Left renal cortex interstitium (tissue), 4 donors: ENCODE data around the gene IGBP1. TPM values are rescaled to one million over a fixed set of nuclear protein-coding genes. Genes with fewer than 3 reads are reported as not detected.
"Not testable (repeated sequence)": the region's sequence is repeated elsewhere in the genome, so short reads cannot be mapped to it uniquely, and the experiment has no call there.

Experiments
- DNase-seq, 4 donors: peaks; one replicate each; pipeline ENCODE4 v3.0.0-alpha.2; 2013; ENCODE audit warnings: low read depth in 4 of 4, low spot score in 2 of 4, missing footprints in 1 of 4
- polyA plus RNA-seq, 4 donors: library from polyadenylated mRNA; unstranded; fragments of 120-200 nt; gene quantifications; one replicate each; pipeline ENCODE4 v1.2.1, GENCODE V29; 2013; ENCODE audit not compliant: insufficient read length in 4 of 4

The IGBP1 gene
- polyA plus RNA-seq, 4 donors: 88.1 to 118 (median 98.3) TPM

DNA sequence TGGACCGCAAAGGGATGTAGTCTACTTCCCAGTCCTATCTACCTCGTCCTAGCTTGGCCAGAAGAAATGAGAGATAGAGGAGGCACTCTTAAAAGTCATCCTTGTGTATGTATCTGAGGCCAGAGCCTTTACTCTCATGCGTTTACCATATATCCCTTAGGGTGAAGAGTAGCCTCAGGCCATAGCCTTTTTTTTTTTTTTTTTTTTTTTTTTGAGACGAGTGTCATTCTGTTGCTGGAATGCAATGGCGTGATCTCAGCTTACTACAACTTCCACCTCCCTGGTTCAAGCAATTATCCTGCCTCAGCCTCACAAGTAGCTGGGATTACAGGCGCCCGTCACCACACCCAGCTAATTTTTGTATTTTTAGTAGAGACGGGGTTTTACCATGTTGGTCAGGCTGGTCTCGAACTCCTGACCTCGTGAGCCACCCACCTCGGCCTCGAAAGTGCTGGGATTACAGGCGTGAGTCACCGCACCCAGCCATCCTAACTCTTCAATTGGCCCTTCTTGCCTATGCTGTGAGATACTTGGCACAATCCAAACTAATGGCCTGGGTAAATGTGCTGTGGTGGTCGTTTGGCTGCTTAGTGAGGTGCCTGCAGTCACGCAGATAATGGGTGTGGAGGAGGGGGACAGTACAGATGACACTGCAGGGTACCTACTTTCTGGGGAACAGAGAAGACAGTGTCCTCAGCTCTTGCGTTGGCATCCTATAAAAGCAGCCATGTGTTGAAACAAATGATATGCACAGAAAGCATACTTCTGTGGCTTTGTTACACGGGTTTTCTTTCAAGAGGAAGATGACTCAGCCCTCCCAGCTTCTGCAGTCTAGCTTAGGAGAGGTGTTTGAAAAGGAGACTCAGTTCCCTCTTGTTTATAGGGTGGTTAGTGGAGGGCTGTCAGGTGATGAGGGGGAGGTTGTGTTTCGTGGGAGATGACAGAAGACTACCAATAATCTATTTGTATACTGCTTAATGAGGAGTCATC, 33.6 kb downstream of the IGBP1 start:
- DNase-seq: no peak

DNA sequence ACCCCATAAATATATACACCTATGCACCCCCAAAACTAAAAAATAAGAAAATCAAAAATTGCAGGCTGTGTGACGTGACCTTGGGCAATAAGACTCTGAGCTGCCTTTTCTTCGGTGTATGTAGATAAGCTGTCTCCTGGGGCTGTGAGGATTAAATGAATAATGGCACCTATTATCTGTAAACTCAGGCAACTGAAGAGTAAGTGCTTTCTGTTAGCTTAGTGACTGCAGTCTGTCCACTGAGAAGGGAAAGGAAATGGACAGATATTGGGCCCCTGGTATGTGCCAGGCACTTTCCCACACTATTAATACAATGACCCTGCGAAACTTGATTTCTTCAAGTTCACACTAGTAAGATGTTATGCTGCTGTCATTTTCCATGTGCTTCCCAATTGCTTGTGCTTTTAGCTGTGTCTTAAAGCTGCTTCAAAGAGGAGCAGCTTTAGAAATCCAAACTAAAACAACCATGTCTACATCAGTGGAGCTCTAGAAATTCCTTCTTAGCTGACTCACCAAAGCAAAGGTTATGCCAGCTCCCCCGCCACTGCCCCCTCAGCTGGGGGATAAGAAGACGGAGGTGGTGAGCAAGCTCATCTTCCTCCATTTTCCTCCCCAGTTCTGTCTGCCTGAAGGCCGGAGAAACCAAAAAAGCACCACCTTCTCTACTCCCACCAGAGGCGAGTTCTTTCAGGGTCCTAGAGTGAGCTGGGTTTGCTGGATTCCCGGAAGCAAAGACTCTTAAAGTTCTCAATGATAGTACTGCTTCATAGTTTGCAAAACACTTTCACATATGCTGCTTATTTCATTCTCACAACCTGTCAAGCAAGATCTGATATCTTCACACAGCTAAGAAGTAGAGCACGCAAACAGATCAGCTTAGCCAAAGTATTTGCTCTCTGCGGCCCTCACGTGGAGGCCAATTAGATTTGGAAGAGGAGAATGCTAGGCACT, 35.3 kb downstream of the IGBP1 start:
- DNase-seq: peak in 3 of 4 donors; percentile 11 to 13 (median 12)

GRCh38 chrX:70169281-70169680, 36.0 kb downstream of the IGBP1 start:
- no peak for DNase-seq

DNA sequence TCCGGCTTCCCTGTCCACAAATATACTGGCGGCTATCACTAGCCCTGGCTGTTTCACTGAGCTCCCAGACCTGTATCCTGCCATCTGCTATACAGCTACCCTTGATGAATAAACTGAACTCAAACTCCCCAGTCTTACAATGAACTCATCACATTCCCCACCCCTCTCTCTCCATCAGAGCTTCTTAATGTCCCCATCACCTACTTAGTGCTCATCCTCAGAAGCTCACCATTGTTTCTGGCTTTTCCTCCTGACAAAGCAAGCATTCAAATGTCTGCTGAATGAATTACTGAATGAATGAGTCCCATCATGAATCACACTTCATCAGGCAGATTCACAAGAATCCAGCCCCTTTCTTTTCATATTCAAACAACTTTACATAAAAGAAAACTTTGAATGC, 38.4 kb downstream of the IGBP1 start:
- no peak for DNase-seq

- DNase-seq: no peak
Measured at GRCh38 chrX:70172221-70172620, 39.0 kb downstream of the IGBP1 start.

DNA sequence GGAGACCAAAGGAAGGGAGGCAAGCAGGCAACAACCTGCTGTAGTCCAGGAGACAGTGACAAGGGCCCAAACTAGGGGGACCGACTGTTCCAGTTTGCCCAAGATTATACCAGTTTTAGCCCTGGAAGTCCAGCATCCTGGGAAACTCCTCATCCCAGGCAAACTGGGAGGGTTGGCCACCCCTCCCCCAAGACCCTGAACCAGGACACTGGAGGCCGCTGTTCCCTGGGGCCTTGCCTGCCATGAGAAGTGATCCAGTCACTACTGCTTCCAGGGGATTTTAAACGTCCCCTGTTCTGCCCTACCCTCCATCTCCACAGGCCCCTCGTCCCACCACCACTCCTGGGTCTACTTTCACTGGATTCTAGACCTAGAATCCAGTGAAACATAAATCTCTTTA, 39.7 kb downstream of the IGBP1 start:
- no peak for DNase-seq

GRCh38 chrX:70174754-70175153, 41.5 kb downstream of the IGBP1 start:
- no peak for DNase-seq

DNA sequence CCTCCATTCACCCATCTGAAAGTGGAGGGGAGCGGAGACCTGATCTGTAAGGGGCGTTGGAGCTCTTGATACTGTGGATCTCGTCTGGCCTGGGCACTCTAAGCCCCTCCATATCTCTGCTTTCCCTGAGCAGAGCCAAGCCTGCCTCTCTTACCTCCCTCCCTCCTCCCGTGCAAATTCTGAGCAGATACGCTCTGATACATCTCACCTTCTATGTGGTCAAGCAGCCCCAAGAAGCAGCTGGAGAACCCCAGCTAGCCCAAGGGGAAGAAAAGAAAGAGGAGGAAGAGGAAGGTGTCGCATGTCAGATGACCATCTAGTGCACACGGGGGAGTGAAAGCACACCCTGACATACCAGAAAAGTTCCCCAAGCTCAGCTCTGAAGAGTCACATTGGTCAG, 42.1 kb downstream of the IGBP1 start:
- DNase-seq: no peak

DNA sequence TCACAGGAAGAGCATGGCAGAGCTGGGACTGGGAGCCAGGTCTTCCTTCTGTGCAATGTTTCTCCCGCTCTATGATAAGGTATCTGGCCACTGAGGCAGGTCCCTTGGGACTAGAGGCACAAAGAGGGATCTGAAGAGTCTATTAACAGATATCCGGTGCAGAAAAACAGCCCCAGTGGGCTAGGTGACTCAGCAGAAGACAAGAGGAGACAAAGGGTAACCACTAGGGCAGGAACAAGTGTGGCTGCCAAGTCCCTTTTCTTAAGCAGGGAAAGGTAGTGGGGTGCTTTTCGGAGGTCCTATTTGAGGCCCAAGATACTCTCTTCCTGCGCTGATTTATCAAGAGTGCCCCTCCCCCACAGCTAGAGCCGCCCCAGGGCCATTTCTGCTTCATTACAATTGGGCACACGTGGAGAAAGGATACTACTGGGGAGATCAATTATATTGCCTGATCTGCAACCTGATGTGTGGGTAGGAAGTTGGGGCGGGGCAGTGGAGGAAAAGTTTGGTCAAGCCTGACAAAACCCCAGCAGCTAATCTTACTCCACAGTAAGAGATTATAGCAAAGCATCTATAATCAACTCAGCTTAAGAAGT, 43.8 kb downstream of the IGBP1 start, which contains the start of gene DGAT2L6:
Gene DGAT2L6, plus strand, starts transcription at position 546 of the 596 bp plus-strand sequence. CDS start 100 bp downstream, outside the sequence.
- no peak for DNase-seq

GRCh38 chrX:70183091-70183490, 49.8 kb downstream of the IGBP1 start:
- DNase-seq: no peak

DNA sequence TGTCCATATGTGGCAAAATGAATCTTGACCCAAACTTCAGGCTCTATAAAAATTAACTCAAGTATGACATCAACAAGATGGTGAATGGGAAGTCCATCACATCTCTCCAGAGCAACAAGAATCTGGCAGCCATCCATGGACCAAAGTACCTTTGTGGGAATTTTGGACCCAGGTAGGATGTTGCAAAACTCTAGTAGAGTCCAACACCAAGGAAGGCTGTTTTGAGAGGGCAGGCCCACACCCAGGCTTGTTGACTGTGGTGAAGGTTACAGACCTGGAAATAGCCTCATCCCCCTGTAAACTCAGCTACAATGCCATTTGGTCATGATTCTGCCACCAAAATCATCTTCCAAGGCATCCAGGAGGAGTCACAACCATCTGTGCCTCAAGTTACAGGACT, 57.0 kb downstream of the IGBP1 start:
- DNase-seq: no peak

DNA sequence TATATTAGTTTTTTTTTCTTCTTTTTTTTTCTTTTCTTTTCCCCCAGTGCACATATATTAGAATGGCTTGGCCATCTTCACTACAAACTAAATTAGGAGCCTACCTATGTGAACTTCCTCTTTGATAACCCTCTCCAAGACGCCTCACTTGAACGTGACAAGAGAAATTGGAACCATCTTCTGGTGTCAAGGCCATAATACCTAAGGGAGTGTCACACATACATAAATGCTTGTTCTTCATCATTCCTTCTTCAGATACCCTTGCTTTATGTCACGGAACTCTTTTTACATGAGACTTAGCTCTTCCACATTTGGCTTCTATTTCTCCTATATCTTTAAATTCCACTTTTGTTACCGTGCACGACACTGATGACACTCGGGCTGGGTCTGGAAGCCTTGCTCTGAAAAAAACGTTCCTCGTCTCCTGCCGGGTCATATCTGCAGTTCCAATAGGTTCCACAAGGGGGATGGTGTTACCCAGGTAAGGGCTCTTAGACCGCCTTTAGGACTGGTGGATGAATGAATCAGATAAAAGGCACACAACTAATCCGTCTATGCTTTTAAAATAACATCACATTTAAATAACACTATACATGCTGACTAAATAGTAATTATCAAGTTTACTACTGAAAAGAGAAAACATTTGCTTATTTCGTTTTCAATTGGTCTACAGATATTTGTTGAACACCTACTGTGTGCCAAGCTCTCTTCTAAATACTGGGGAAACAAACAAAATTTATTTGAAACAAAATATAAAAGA, 63.9 kb downstream of the IGBP1 start:
- peak in 1 of 4 donors; percentile 2 for DNase-seq

DNA sequence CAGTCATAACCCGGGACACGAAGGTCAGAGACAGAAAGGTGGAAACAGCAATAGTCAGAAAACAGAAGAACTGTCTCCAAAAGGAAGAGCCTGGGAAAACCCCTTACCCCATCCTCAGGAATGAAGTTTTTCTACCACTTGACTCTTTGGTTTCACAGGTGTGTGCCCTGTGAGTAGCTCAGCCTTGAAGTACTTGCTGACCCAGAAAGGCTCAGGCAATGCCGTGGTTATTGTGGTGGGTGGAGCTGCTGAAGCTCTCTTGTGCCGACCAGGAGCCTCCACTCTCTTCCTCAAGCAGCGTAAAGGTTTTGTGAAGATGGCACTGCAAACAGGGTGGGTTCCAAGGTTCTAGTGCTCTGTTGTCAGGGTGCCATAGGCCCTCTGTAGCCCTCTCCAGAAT, 68.5 kb downstream of the IGBP1 start:
- no peak for DNase-seq

GRCh38 chrX:70208479-70208878, 75.2 kb downstream of the IGBP1 start:
- no peak for DNase-seq

- DNase-seq: not testable (repeated sequence)
Measured at GRCh38 chrX:70209570-70209969, 76.3 kb downstream of the IGBP1 start.

Other genes with a start within 250 kb of the IGBP1 start
- gene AWAT2, start 83.5 kb upstream of the IGBP1 start, polyA plus RNA-seq: not detected
- under 1 TPM in 2 of 4 donors, not detected in 2; 0.09 TPM for gene OTUD6A, start 71.0 kb upstream of the IGBP1 start, polyA plus RNA-seq
- under 1 TPM in 2 of 4 donors, not detected in 2; 0.09 to 0.19 TPM for gene DGAT2L6, start 44.0 kb downstream of the IGBP1 start, polyA plus RNA-seq
- gene AWAT1, start 101.2 kb downstream of the IGBP1 start, polyA plus RNA-seq: under 1 TPM in 2 of 4 donors, not detected in 2; 0.30 to 0.43 TPM
- under 1 TPM; 0.14 to 0.77 (median 0.34) TPM for gene P2RY4, start 126.8 kb downstream of the IGBP1 start, polyA plus RNA-seq
- 1 to 10 TPM in 2 of 4 donors, under 1 TPM in 2; 0.27 to 2.3 (median 0.90) TPM for gene ARR3, start 134.9 kb downstream of the IGBP1 start, polyA plus RNA-seq
- gene RAB41, start 148.7 kb downstream of the IGBP1 start, polyA plus RNA-seq: 1 to 10 TPM in 3 of 4 donors, under 1 TPM in 1; 0.72 to 1.2 (median 1.0) TPM
- gene PDZD11, start 156.5 kb downstream of the IGBP1 start, polyA plus RNA-seq: 10 to 100 TPM; 48.4 to 62.2 (median 52.6) TPM
- gene KIF4A, start 156.7 kb downstream of the IGBP1 start, polyA plus RNA-seq: 10 to 100 TPM; 16.1 to 17.9 (median 16.7) TPM